GM19025 (cell line): ENCODE results near the gene VPS41.
"Not testable (repeated sequence)": the region's sequence is repeated elsewhere in the genome, so short reads cannot be mapped to it uniquely, and the experiment has no call there.

Source experiments
- ATAC-seq: cut with Tn5 transposase; IDR thresholded peaks from one replicate; pipeline ENCODE4 v1.9.1; 2021; ENCODE audit warnings: mild to moderate bottlenecking, low read depth, moderate library complexity; ENCODE audit not compliant: unreplicated experiment

Gene VPS41

GRCh38 chr7:38908759-38909335, at the start of gene VPS41:
TSS of gene VPS41 (minus strand) at chr7:38909191. CDS start at chr7:38909174, 17 bp downstream.
- ATAC-seq: peak; percentile 99

- no peak for ATAC-seq
Measured at GRCh38 chr7:38955892-38956291, 46.9 kb upstream of the VPS41 start.

- no peak for ATAC-seq
Measured at GRCh38 chr7:38953971-38954370, 45.0 kb upstream of the VPS41 start.

GRCh38 chr7:38953227-38953626, 44.2 kb upstream of the VPS41 start:
- ATAC-seq: no peak

GRCh38 chr7:38951213-38951612, 42.2 kb upstream of the VPS41 start:
- no peak for ATAC-seq

- ATAC-seq: no peak
Measured at GRCh38 chr7:38950309-38950708, 41.3 kb upstream of the VPS41 start.

- not testable (repeated sequence) for ATAC-seq
Measured at GRCh38 chr7:38947541-38947940, 38.5 kb upstream of the VPS41 start.

- no peak for ATAC-seq
Measured at GRCh38 chr7:38942431-38943051, 33.5 kb upstream of the VPS41 start.

GRCh38 chr7:38940774-38941173, 31.8 kb upstream of the VPS41 start:
- ATAC-seq: no peak

- no peak for ATAC-seq
Measured at GRCh38 chr7:38938589-38938988, 29.6 kb upstream of the VPS41 start.

- ATAC-seq: no peak
Measured at GRCh38 chr7:38938001-38938485, 29.1 kb upstream of the VPS41 start.

- ATAC-seq: no peak
Measured at GRCh38 chr7:38936641-38937040, 27.6 kb upstream of the VPS41 start.

GRCh38 chr7:38934536-38934935, 25.5 kb upstream of the VPS41 start:
- no peak for ATAC-seq

GRCh38 chr7:38934051-38934450, 25.1 kb upstream of the VPS41 start:
- no peak for ATAC-seq

GRCh38 chr7:38932509-38933168, 23.6 kb upstream of the VPS41 start:
- ATAC-seq: no peak

- ATAC-seq: no peak
Measured at GRCh38 chr7:38929460-38930171, 20.6 kb upstream of the VPS41 start.

GRCh38 chr7:38928506-38928905, 19.5 kb upstream of the VPS41 start:
- no peak for ATAC-seq

GRCh38 chr7:38927751-38928150, 18.8 kb upstream of the VPS41 start:
- no peak for ATAC-seq

GRCh38 chr7:38920731-38921130, 11.7 kb upstream of the VPS41 start:
- ATAC-seq: no peak

GRCh38 chr7:38916396-38916795, 7.4 kb upstream of the VPS41 start:
- ATAC-seq: no peak

- no peak for ATAC-seq
Measured at GRCh38 chr7:38909870-38910269, 879 bp upstream of the VPS41 start.
